GM06990 (cell line): Measurements from ENCODE around the gene SEPHS1.

ENCODE experiments used
- DNase-seq: peaks from one replicate; pipeline ENCODE4 v3.0.0-alpha.2; 2011; ENCODE audit not compliant: insufficient read length; ENCODE audit errors: extremely low read depth
- H3K27me3 ChIP-seq: replicated peaks from 2 replicates; pipeline ENCODE4 v1.6.0; 2011; ENCODE audit warnings: low read length; ENCODE audit not compliant: control insufficient read depth, insufficient read depth
- H3K36me3 ChIP-seq: 2 replicates; pipeline ENCODE4 v1.5.1; 2011; ENCODE audit warnings: low read length; ENCODE audit not compliant: control insufficient read depth, insufficient read depth
- H3K4me3 ChIP-seq: replicated peaks from 2 replicates; pipeline ENCODE4 v1.5.1; 2011; ENCODE audit warnings: low read depth, mild to moderate bottlenecking, control low read depth, low read length
- TF ChIP-seq, protein P1 (sequence below): IDR thresholded peaks from 2 replicates; pipeline ENCODE4 v1.5.1; 2011; ENCODE audit warnings: low read length, control low read depth, mild to moderate bottlenecking, inconsistent platforms; ENCODE audit not compliant: insufficient read depth, poor library complexity, severe bottlenecking

Gene SEPHS1

DNA sequence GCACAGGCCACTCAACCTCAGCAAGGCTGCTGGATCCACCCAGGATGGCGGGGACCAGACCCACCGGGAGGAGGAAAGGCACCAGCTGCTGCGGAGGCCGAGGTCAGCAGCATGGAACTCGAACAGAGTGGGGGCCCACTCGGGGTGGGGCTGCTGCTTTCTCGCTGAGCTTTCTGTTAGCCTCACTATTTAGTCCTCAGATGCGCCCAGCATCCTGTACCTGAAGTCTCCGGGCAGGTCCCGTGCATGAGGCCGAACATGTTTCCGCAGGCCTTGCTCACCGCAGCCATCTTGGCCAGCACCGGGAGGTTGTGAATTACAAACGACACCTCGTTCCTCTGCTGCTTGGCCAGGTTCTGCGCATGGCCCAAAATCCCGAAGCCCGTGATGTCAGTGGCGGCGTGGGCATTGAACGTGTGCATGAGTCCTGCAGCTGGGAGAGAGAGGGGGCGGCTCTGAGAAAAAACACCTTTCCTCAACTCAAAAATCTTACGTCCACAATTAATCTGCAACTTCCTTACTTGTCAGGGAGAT is 25.4 kb downstream of the SEPHS1 start:
- Histone ChIP-seq H3K36me3 (peaks cover 11% of the 10 kb centered on the region), H3K4me3 (no peak overlapping the region), H3K27me3 (no peaks in the 10 kb centered on the region)
- TF ChIP-seq, protein P1, sequence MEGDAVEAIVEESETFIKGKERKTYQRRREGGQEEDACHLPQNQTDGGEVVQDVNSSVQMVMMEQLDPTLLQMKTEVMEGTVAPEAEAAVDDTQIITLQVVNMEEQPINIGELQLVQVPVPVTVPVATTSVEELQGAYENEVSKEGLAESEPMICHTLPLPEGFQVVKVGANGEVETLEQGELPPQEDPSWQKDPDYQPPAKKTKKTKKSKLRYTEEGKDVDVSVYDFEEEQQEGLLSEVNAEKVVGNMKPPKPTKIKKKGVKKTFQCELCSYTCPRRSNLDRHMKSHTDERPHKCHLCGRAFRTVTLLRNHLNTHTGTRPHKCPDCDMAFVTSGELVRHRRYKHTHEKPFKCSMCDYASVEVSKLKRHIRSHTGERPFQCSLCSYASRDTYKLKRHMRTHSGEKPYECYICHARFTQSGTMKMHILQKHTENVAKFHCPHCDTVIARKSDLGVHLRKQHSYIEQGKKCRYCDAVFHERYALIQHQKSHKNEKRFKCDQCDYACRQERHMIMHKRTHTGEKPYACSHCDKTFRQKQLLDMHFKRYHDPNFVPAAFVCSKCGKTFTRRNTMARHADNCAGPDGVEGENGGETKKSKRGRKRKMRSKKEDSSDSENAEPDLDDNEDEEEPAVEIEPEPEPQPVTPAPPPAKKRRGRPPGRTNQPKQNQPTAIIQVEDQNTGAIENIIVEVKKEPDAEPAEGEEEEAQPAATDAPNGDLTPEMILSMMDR = no peak
- DNase-seq = no peak

DNA sequence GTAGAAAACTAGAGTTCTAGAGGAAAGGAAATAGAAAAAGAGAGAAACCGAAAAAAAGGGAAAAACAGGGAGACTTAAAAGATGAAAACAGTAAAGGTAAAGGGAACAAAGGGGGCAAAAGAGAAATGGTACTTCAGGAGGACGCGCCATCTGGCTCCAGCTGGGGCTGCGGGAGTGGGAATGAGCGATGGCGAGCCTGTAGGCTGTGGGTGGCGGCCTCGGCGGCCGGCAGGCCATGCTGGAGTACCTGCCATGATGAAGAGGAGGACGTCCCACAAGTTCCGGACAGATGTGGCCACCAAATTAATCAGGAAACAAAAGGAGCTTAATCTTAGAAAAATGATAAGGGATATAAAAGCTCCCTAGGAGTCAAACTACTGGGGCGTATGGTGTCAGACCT is 26.5 kb downstream of the SEPHS1 start:
- TF ChIP-seq, protein P1 = no peak
- H3K27me3 ChIP-seq = no peaks in the 10 kb centered on the region
- no peak for DNase-seq
- H3K4me3 ChIP-seq = no peak overlapping the region
- H3K36me3 ChIP-seq = peaks cover 10% of the 10 kb centered on the region

DNA sequence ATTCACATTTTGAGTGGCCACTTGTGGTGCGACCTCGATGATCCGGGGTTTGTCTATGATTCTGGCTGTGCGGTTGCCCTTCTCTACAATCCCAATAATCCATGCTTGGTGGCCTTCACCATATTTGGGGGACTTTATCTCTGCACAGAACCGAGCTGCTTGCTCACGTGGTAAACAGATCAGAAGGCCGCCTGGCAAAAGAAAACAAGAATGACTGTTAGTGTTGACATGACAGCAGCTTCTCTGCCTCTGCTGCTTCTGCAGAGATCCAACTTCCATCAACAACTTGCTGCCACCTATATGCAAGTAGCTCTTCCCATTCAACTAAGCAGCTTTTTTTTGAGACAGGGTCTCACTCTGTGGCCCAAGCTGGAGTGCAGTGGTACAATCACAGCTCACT is 28.9 kb downstream of the SEPHS1 start:
- Histone ChIP-seq H3K36me3 (peaks cover 8% of the 10 kb centered on the region), H3K4me3 (no peak overlapping the region), H3K27me3 (no peaks in the 10 kb centered on the region)
- no peak for DNase-seq
- TF ChIP-seq, protein P1 = no peak

DNA sequence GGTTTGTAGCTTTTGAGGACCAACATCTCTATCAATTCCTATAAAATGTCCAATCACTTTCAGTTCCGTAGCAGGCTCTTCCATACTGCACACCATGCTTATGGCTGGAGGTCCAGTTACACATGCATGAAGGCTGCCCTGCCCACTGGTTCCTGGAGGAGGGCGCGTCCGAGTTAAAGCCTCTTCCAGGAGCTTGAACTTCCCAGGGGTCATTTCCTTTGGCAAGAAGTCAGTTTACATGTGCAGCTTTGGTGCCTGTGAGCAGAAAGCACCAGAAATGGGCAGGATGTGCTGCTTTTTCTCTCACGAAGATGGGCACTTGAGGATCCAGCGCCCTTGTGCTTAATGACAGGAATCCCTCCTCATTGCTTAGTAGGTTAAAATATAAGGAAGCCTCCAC is 30.6 kb downstream of the SEPHS1 start:
- Histone ChIP-seq H3K27me3 (no peaks in the 10 kb centered on the region), H3K4me3 (no peak overlapping the region), H3K36me3 (peaks cover 3% of the 10 kb centered on the region)
- DNase-seq = no peak
- TF ChIP-seq, protein P1 = no peak

DNA sequence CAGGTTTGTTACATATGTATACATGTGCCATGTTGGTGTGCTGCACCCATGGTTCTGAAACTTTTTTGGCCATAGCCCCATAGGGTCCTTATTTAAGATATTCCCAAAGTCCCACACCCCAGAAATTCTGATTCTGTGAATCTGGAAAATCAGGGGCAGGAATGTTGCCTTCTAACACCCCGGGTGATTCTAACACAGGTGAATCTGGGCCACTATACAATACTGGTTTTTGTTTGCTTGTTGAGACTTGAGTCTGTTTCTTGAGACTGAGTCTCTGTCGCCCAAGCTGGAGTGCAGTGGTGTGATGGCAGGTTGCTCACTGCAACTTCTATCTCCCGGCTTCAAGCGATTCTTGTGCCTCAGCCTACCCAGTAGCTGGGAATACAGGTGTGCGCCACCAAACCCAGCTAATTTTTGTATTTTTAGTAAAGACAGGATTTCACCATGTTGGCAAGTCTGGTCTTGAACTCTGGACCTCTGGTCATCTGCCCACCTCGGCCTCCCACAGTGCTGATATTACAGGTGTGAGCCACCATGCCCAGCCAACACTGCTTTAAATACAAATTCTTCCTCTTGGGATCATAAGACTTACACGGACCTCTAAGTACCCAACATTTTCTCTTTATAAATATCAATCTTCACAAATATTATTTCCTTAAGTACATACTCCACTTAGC is 31.3 kb downstream of the SEPHS1 start:
- TF ChIP-seq, protein P1 = no peak
- DNase-seq = no peak
- no peaks in the 10 kb centered on the region for H3K27me3 ChIP-seq
- peaks cover 3% of the 10 kb centered on the region for H3K36me3 ChIP-seq
- no peak overlapping the region for H3K4me3 ChIP-seq
